ENCODE measurements around the gene GPC1.

Gene GPC1

GRCh38 chr2:240449764-240450531, 14.5 kb downstream of the GPC1 start:
- no peak for TF ChIP-seq TAF1 (IDR thresholded peaks at IDR 0.05; ENCODE audit: borderline replicate concordance, insufficient read depth, low read length)
- no peak for TF ChIP-seq REST (IDR thresholded peaks at IDR 0.05; ENCODE audit: insufficient read depth in 1 of 2, low read depth in 2 of 2, low read length in 2 of 2)
- no peak for TF ChIP-seq FOXP2 (optimal IDR thresholded peaks at IDR 0.05; ENCODE audit: borderline replicate concordance, extremely low read depth, extremely low read length, insufficient read depth)
- no peak for TF ChIP-seq POLR2AphosphoS5 (IDR thresholded peaks at IDR 0.05; ENCODE audit: low read depth, low read length)
- TF ChIP-seq SIN3A (IDR thresholded peaks at IDR 0.05; ENCODE audit: borderline replicate concordance, insufficient read depth, low read length) = no peak

GRCh38 chr2:240450532-240451107, 15.2 kb downstream of the GPC1 start:
- TF ChIP-seq FOXP2 (optimal IDR thresholded peaks at IDR 0.05; ENCODE audit: borderline replicate concordance, extremely low read depth, extremely low read length, insufficient read depth) (no peak), REST (IDR thresholded peaks at IDR 0.05; ENCODE audit: insufficient read depth in 1 of 2, low read depth in 2 of 2, low read length in 2 of 2) (no peak), POLR2AphosphoS5 (IDR thresholded peaks at IDR 0.05; ENCODE audit: low read depth, low read length) (no peak), TAF1 (IDR thresholded peaks at IDR 0.05; ENCODE audit: borderline replicate concordance, insufficient read depth, low read length) (no peak), SIN3A (IDR thresholded peaks at IDR 0.05; ENCODE audit: borderline replicate concordance, insufficient read depth, low read length) (no peak)

GRCh38 chr2:240451108-240451611, 15.7 kb downstream of the GPC1 start:
- TF ChIP-seq TAF1 (IDR thresholded peaks at IDR 0.05; ENCODE audit: borderline replicate concordance, insufficient read depth, low read length) (no peak), FOXP2 (optimal IDR thresholded peaks at IDR 0.05; ENCODE audit: borderline replicate concordance, extremely low read depth, extremely low read length, insufficient read depth) (no peak), POLR2AphosphoS5 (IDR thresholded peaks at IDR 0.05; ENCODE audit: low read depth, low read length) (no peak), REST (IDR thresholded peaks at IDR 0.05; ENCODE audit: insufficient read depth in 1 of 2, low read depth in 2 of 2, low read length in 2 of 2) (no peak)

- TF ChIP-seq TAF1 (IDR thresholded peaks at IDR 0.05; ENCODE audit: borderline replicate concordance, insufficient read depth, low read length) (no peak), SIN3A (IDR thresholded peaks at IDR 0.05; ENCODE audit: borderline replicate concordance, insufficient read depth, low read length) (no peak), FOXP2 (optimal IDR thresholded peaks at IDR 0.05; ENCODE audit: borderline replicate concordance, extremely low read depth, extremely low read length, insufficient read depth) (no peak), REST (IDR thresholded peaks at IDR 0.05; ENCODE audit: insufficient read depth in 1 of 2, low read depth in 2 of 2, low read length in 2 of 2) (no peak), POLR2AphosphoS5 (IDR thresholded peaks at IDR 0.05; ENCODE audit: low read depth, low read length) (no peak)
These were observed 16.5 kb downstream of the GPC1 start for GRCh38 chr2:240451791-240452461.

Data from PFSK-1 (cell line).